Measurements from ENCODE around the gene EIF4EBP2.

DNA sequence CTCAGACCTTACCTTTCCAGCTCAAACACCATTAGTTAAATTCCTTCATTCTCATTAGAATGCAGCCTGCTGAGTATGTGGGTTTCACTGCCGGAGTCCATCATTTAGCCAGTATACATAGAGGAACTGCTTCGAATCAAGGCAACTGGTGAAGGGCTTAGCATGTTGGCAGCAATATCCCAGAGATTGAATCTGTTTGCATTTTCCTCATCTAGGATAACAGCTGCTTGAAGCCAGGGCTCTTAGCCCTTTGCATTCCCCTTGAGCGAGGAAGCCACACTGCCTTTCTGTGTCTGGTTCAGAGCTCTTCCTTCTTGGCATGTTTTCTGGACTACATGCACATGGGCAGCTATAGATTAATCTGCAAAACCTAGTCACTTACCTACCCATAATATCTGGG is 22.9 kb downstream of the EIF4EBP2 start:
- TF ChIP-seq, protein P1, sequence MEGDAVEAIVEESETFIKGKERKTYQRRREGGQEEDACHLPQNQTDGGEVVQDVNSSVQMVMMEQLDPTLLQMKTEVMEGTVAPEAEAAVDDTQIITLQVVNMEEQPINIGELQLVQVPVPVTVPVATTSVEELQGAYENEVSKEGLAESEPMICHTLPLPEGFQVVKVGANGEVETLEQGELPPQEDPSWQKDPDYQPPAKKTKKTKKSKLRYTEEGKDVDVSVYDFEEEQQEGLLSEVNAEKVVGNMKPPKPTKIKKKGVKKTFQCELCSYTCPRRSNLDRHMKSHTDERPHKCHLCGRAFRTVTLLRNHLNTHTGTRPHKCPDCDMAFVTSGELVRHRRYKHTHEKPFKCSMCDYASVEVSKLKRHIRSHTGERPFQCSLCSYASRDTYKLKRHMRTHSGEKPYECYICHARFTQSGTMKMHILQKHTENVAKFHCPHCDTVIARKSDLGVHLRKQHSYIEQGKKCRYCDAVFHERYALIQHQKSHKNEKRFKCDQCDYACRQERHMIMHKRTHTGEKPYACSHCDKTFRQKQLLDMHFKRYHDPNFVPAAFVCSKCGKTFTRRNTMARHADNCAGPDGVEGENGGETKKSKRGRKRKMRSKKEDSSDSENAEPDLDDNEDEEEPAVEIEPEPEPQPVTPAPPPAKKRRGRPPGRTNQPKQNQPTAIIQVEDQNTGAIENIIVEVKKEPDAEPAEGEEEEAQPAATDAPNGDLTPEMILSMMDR (IDR thresholded peaks at IDR 0.05; ENCODE audit: extremely low read depth in 1 of 2, insufficient read depth in 1 of 2, low read depth in 1 of 2, low read length in 2 of 2): no peak
- TF ChIP-seq POLR2AphosphoS5 (IDR thresholded peaks at IDR 0.05; ENCODE audit: insufficient read depth, low read depth, low read length) (no peak), POLR2A (IDR thresholded peaks at IDR 0.05; ENCODE audit: low read depth, low read length) (no peak), JUN (IDR thresholded peaks at IDR 0.05; ENCODE audit: borderline replicate concordance, insufficient read depth, insufficient read length, low read depth) (no peak), EZH2 (IDR thresholded peaks at IDR 0.05; ENCODE audit: borderline replicate concordance, low read depth, low read length, severe bottlenecking) (no peak)
- TF ChIP-seq, protein P2, sequence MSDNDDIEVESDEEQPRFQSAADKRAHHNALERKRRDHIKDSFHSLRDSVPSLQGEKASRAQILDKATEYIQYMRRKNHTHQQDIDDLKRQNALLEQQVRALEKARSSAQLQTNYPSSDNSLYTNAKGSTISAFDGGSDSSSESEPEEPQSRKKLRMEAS (IDR thresholded peaks at IDR 0.05; ENCODE audit: insufficient read depth, insufficient read length): no peak

Measured in endothelial cell of umbilical vein (primary cell).